Stimulated activated CD4-positive, alpha-beta T cell treated with anti-CD3 and anti-CD28 coated beads, TNF-alpha, amount 100 ng/mL, for 48 hours (primary cell): ENCODE results near the gene TLK2.
"Not testable (repeated sequence)": the region's sequence is repeated elsewhere in the genome, so short reads cannot be mapped to it uniquely, and the experiment has no call there.

Experiments
- DNase-seq, 3 donors: peaks; one replicate each; pipeline ENCODE4 v3.0.0-alpha.2; 2020; ENCODE audit warnings: low read depth in 3 of 3

The TLK2 gene

GRCh38 chr17:62601471-62601870, 122.8 kb downstream of the TLK2 start:
- no peak for DNase-seq

GRCh38 chr17:62603783-62604182, 125.2 kb downstream of the TLK2 start:
- DNase-seq: not testable (repeated sequence)

- no peak for DNase-seq
Observed at GRCh38 chr17:62605588-62605987, 127.0 kb downstream of the TLK2 start.

GRCh38 chr17:62611292-62611691, 132.7 kb downstream of the TLK2 start:
- DNase-seq: no peak

GRCh38 chr17:62611728-62612127, 133.1 kb downstream of the TLK2 start:
- DNase-seq: no peak

- not testable (repeated sequence) for DNase-seq
Observed at GRCh38 chr17:62612289-62612688, 133.7 kb downstream of the TLK2 start.

GRCh38 chr17:62613095-62613494, 134.5 kb downstream of the TLK2 start:
- not testable (repeated sequence) for DNase-seq

- DNase-seq: no peak
Observed at GRCh38 chr17:62614142-62614541, 135.5 kb downstream of the TLK2 start.

GRCh38 chr17:62615503-62615902, 136.9 kb downstream of the TLK2 start:
- no peak for DNase-seq

GRCh38 chr17:62616993-62617893, 138.6 kb downstream of the TLK2 start:
- no peak for DNase-seq

GRCh38 chr17:62617894-62618472, 139.4 kb downstream of the TLK2 start:
- no peak for DNase-seq

- no peak for DNase-seq
Observed at GRCh38 chr17:62618647-62619416, 140.2 kb downstream of the TLK2 start.

GRCh38 chr17:62619417-62620155, 141.0 kb downstream of the TLK2 start:
- no peak for DNase-seq

- no peak for DNase-seq
Observed at GRCh38 chr17:62621223-62621622, 142.6 kb downstream of the TLK2 start.

- no peak for DNase-seq
Observed at GRCh38 chr17:62625184-62625869, 146.7 kb downstream of the TLK2 start.

- DNase-seq: no peak
Observed at GRCh38 chr17:62625870-62626200, 147.2 kb downstream of the TLK2 start.

GRCh38 chr17:62626719-62627218, 148.1 kb downstream of the TLK2 start:
- peak in 1 of 3 donors; percentile 12 for DNase-seq

- DNase-seq: peak; percentile 8 to 41 (median 13)
Observed at GRCh38 chr17:62627219-62627903, 148.7 kb downstream of the TLK2 start, which contains the start of gene MRC2. MRC2 (plus strand) TSS chr17:62627670; CDS start chr17:62627803, 133 bp downstream.

- DNase-seq: peak in 2 of 3 donors; percentile 9 to 29
Observed at GRCh38 chr17:62627904-62628633, 149.4 kb downstream of the TLK2 start.
